Ectodermal cell (in vitro differentiated cells): ENCODE measurements around the gene SPOCD1.

Experiments used
- H3K27ac ChIP-seq: 2 replicates; pipeline ENCODE4 v1.7.0; 2013; ENCODE audit warnings: mild to moderate bottlenecking, low read depth, low read length; ENCODE audit not compliant: insufficient read depth, poor library complexity, severe bottlenecking
- H3K27me3 ChIP-seq: 2 replicates; pipeline ENCODE4 v1.7.0; 2013; ENCODE audit warnings: mild to moderate bottlenecking, low read length; ENCODE audit not compliant: insufficient read depth, control insufficient read depth, poor library complexity, severe bottlenecking
- H3K36me3 ChIP-seq: one replicate; pipeline ENCODE4 v1.7.0; 2013; ENCODE audit warnings: low read length; ENCODE audit not compliant: control insufficient read depth, insufficient read depth
- H3K4me1 ChIP-seq: one replicate; pipeline ENCODE4 v1.7.0; 2013; ENCODE audit warnings: low read length; ENCODE audit not compliant: control insufficient read depth, insufficient read depth
- H3K4me3 ChIP-seq: 2 replicates; pipeline ENCODE4 v1.7.0; 2013; ENCODE audit warnings: low read depth, low read length, control low read depth; ENCODE audit not compliant: insufficient read depth
- H3K9me3 ChIP-seq: 2 replicates; pipeline ENCODE4 v1.7.0; 2013; ENCODE audit warnings: mild to moderate bottlenecking, low read length, moderate library complexity; ENCODE audit not compliant: control insufficient read depth
- WGBS, 2 experiments: methylation state at CpG; one replicate each; pipeline ENCODE4 v1.1.7; 2013; ENCODE audit warnings: missing lambda C conversion rate in 2 of 2; 5-methylcytosine and 5-hydroxymethylcytosine counted together

Gene SPOCD1

GRCh38 chr1:31758823-31759222, 57.0 kb downstream of the SPOCD1 start:
- H3K27ac ChIP-seq: no peak overlapping the region
- H3K4me3 ChIP-seq: no peak overlapping the region
- WGBS, 2 experiments: 81 to 83% methylated on average over 7 of the region's 7 CpGs
- peaks cover 33% of the 10 kb centered on the region for H3K4me1 ChIP-seq
- H3K27me3 ChIP-seq: peaks cover 28% of the 10 kb centered on the region
- H3K36me3 ChIP-seq: no peaks in the 10 kb centered on the region
- H3K9me3 ChIP-seq: no peaks in the 10 kb centered on the region

GRCh38 chr1:31757989-31758388, 57.8 kb downstream of the SPOCD1 start:
- Histone ChIP-seq H3K9me3 (no peaks in the 10 kb centered on the region), H3K4me3 (no peak overlapping the region), H3K27ac (no peak overlapping the region), H3K27me3 (peaks cover 19% of the 10 kb centered on the region), H3K4me1 (peaks cover 29% of the 10 kb centered on the region), H3K36me3 (no peaks in the 10 kb centered on the region)
- 90% methylated on average over 6 of the region's 6 CpGs for WGBS, 2 experiments

GRCh38 chr1:31757204-31757679, 58.6 kb downstream of the SPOCD1 start:
- H3K9me3 ChIP-seq: no peaks in the 10 kb centered on the region
- H3K4me3 ChIP-seq: no peak overlapping the region
- H3K36me3 ChIP-seq: no peaks in the 10 kb centered on the region
- H3K4me1 ChIP-seq: peaks cover 31% of the 10 kb centered on the region
- H3K27ac ChIP-seq: no peak overlapping the region
- 95 to 97% methylated on average over 8 of the region's 8 CpGs for WGBS, 2 experiments
- peaks cover 12% of the 10 kb centered on the region for H3K27me3 ChIP-seq

- no peaks in the 10 kb centered on the region for H3K9me3 ChIP-seq
- H3K36me3 ChIP-seq: no peaks in the 10 kb centered on the region
- 93% methylated on average over 13 of the region's 13 CpGs for WGBS, 2 experiments
- no peak overlapping the region for H3K27ac ChIP-seq
- H3K4me1 ChIP-seq: peaks cover 32% of the 10 kb centered on the region
- H3K27me3 ChIP-seq: peaks cover 5% of the 10 kb centered on the region
- no peak overlapping the region for H3K4me3 ChIP-seq
Observed at GRCh38 chr1:31756578-31756977, 59.2 kb downstream of the SPOCD1 start.

GRCh38 chr1:31755850-31756492, 59.9 kb downstream of the SPOCD1 start:
- Histone ChIP-seq H3K27me3 (no peaks in the 10 kb centered on the region), H3K9me3 (no peaks in the 10 kb centered on the region), H3K27ac (no peak overlapping the region), H3K36me3 (no peaks in the 10 kb centered on the region), H3K4me1 (peaks cover 29% of the 10 kb centered on the region), H3K4me3 (no peak overlapping the region)
- WGBS, 2 experiments: 91% methylated on average over 30 of the region's 30 CpGs

- Histone ChIP-seq H3K4me1 (peaks cover 34% of the 10 kb centered on the region), H3K36me3 (no peaks in the 10 kb centered on the region), H3K27me3 (no peaks in the 10 kb centered on the region), H3K27ac (no peak overlapping the region), H3K9me3 (no peaks in the 10 kb centered on the region), H3K4me3 (no peak overlapping the region)
- 91 to 92% methylated on average over 9 of the region's 9 CpGs for WGBS, 2 experiments
Observed at GRCh38 chr1:31755197-31755611, 60.6 kb downstream of the SPOCD1 start.

- Histone ChIP-seq H3K4me3 (no peak overlapping the region), H3K27ac (no peak overlapping the region), H3K27me3 (no peaks in the 10 kb centered on the region), H3K4me1 (peaks cover 26% of the 10 kb centered on the region), H3K36me3 (no peaks in the 10 kb centered on the region), H3K9me3 (no peaks in the 10 kb centered on the region)
- 94 to 96% methylated on average over 15 of the region's 15 CpGs for WGBS, 2 experiments
Observed at GRCh38 chr1:31754397-31754796, 61.4 kb downstream of the SPOCD1 start.

GRCh38 chr1:31753707-31754349, 62.0 kb downstream of the SPOCD1 start:
- Histone ChIP-seq H3K27ac (no peak overlapping the region), H3K36me3 (no peaks in the 10 kb centered on the region), H3K9me3 (no peaks in the 10 kb centered on the region), H3K4me3 (no peak overlapping the region), H3K4me1 (peaks cover 20% of the 10 kb centered on the region), H3K27me3 (no peaks in the 10 kb centered on the region)
- 94 to 95% methylated on average over 9 of the region's 9 CpGs for WGBS, 2 experiments

- H3K27ac ChIP-seq: no peak overlapping the region
- H3K36me3 ChIP-seq: no peaks in the 10 kb centered on the region
- no peaks in the 10 kb centered on the region for H3K9me3 ChIP-seq
- H3K4me3 ChIP-seq: no peak overlapping the region
- peaks cover 15% of the 10 kb centered on the region for H3K4me1 ChIP-seq
- no peaks in the 10 kb centered on the region for H3K27me3 ChIP-seq
- 94 to 95% methylated on average over 12 of the region's 12 CpGs for WGBS, 2 experiments
Observed at GRCh38 chr1:31752952-31753475, 62.8 kb downstream of the SPOCD1 start.

- no peak overlapping the region for H3K4me3 ChIP-seq
- no peaks in the 10 kb centered on the region for H3K9me3 ChIP-seq
- no peaks in the 10 kb centered on the region for H3K27me3 ChIP-seq
- H3K27ac ChIP-seq: no peak overlapping the region
- H3K36me3 ChIP-seq: no peaks in the 10 kb centered on the region
- H3K4me1 ChIP-seq: peaks cover 17% of the 10 kb centered on the region
- 50 to 53% methylated on average over 7 of the region's 7 CpGs for WGBS, 2 experiments
Observed at GRCh38 chr1:31752258-31752657, 63.6 kb downstream of the SPOCD1 start.
